Lung (tissue), 12 donors: Measurements from ENCODE around the gene BEND3. TPM values are rescaled to one million over a fixed set of nuclear protein-coding genes. Genes with fewer than 3 reads are reported as not detected.
A peak's percentile ranks its signal among the peaks of the same experiment; 100 is the strongest.

ENCODE experiments used
- ATAC-seq: fragments of 200-7000 bp; cut with Tn5 transposase; one replicate; pipeline ENCODE4 v1.9.1; 2020; ENCODE audit warnings: moderate number of reproducible peaks; ENCODE audit not compliant: insufficient read depth, low FRiP score
- DNase-seq, 3 donors: peaks; one replicate each; pipeline ENCODE4 v3.0.0-alpha.2; 2013 to 2017
- H3K27ac ChIP-seq, 2 donors: one replicate each; pipeline ENCODE4 v1.5.1; 2013; ENCODE audit warnings: mild to moderate bottlenecking in 2 of 2, moderate library complexity in 2 of 2, control low read depth in 1 of 2, inconsistent platforms in 1 of 2, low read depth in 1 of 2, low read length in 1 of 2
- H3K27me3 ChIP-seq, 3 donors: one replicate each; pipeline ENCODE4 v1.5.1; 2013; ENCODE audit warnings: low read length in 2 of 3; ENCODE audit not compliant: control insufficient read depth in 3 of 3, insufficient read depth in 3 of 3
- H3K36me3 ChIP-seq, 4 donors: one replicate each; pipeline ENCODE4 v1.5.1; 2013; ENCODE audit warnings: low read length in 4 of 4, mild to moderate bottlenecking in 1 of 4, moderate library complexity in 1 of 4; ENCODE audit not compliant: control insufficient read depth in 4 of 4, insufficient read depth in 4 of 4
- H3K4me1 ChIP-seq, 5 donors: one replicate each; pipeline ENCODE4 v1.5.1; 2013; ENCODE audit warnings: low read length in 5 of 5, mild to moderate bottlenecking in 2 of 5, moderate library complexity in 1 of 5; ENCODE audit not compliant: control insufficient read depth in 5 of 5, insufficient read depth in 5 of 5
- H3K4me3 ChIP-seq: one replicate; pipeline ENCODE4 v1.5.1; 2013; ENCODE audit warnings: mild to moderate bottlenecking, control low read depth, moderate library complexity
- H3K9ac ChIP-seq, 2 donors: one replicate each; pipeline ENCODE4 v1.5.1; 2013; ENCODE audit warnings: low read length in 2 of 2, control low read depth in 1 of 2; ENCODE audit not compliant: insufficient read depth in 1 of 2
- H3K9me3 ChIP-seq, 4 donors: one replicate each; pipeline ENCODE4 v1.5.1; 2013; ENCODE audit warnings: low read length in 3 of 4, mild to moderate bottlenecking in 1 of 4, moderate library complexity in 1 of 4; ENCODE audit not compliant: control insufficient read depth in 4 of 4, insufficient read depth in 3 of 4
- CTCF ChIP-seq: IDR thresholded peaks from 2 replicates; pipeline ENCODE4 v1.5.1; 2012; ENCODE audit warnings: mild to moderate bottlenecking; ENCODE audit errors: control extremely low read depth, extremely low read depth
- WGBS, 2 donors: extraction: QIAGEN DNeasy Blood & Tissue Kit; methylation state at CpG; one replicate each; pipeline ENCODE4 v1.1.7; 2013; 5-methylcytosine and 5-hydroxymethylcytosine counted together
- polyA plus RNA-seq, 2 donors: library from polyadenylated mRNA; stranded (reverse); fragments of 200-250 nt; gene quantifications; one replicate each; pipeline ENCODE4 v1.2.1, GENCODE V29; 2013
- total RNA-seq, 2 donors: library from RNA; depleted of rRNA in 1 of 2; stranded (reverse); fragments of >200 nt in 1 of 2; gene quantifications; one replicate each; pipeline ENCODE4 v1.2.1, GENCODE V29; 2014 to 2021
- donor health status: control.
- donor health status: control.
- donor health status: Bipolar disorder and iron deficiency.
- donor health status: healthy.
- donor health status: DM: yes; HTN: yes; CAD: no.

BEND3 gene
- total and polyA plus RNA-seq, 4 donors: 1.2 to 4.4 (median 2.5) TPM

DNA sequence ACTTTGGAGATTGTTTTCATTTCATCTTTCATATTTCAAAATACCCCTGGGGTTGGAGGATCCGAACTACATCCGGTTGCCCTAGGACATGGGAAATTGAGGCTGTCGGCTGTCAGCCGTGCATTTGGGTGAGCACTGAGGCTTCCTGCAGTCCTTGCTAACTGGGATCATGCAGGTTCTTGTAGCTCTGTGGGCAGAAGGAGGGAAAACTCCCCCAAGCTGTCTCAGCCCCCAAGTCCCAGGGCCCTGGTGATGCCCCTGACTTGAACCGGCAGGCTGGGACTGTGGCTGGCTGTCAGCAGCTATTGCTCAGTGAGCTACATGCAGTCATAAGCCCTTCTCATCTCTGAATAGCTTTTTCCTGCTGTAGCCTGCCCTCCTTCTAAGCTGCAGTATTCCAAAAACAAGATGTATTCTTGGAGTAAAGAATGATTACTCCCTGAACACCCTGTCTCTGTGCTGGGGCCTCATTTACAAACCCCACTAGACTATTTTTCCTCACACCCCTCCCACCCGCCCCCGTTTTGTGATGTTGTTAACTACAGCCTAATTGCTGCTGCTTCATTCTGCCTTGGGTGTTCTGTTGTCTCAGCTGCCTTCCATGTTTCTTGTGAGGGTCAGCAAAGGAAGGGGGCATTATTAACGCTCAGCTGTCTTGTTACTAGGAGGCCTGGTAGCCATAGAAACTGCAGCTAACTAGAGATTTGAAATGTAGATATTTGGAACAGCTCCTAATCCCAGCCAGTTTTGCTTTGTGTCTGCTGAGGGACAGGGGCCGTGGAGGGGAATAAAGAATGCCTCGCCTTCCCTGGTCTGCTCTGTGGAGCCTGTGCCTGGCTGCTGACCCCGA lies 69.3 kb downstream of the BEND3 start:
- 77 to 84% methylated on average over 11 of the region's 11 CpGs for WGBS, 2 donors
- Histone ChIP-seq H3K4me3 (no peak overlapping the region), H3K4me1 (peaks cover 0 to 7% (median 0%) of the 10 kb centered on the region in 5 donors), H3K9ac (peak overlapping the region in 1 of 2 donors; percentile 61), H3K27ac (no peak overlapping the region), H3K9me3 (no peaks in the 10 kb centered on the region), H3K36me3 (peaks cover 7 to 19% (median 10%) of the 10 kb centered on the region in 4 donors), H3K27me3 (no peaks in the 10 kb centered on the region)
- no peak for TF ChIP-seq CTCF
- ATAC-seq (no peak), DNase-seq (peak; percentile 46 to 90 (median 82))

DNA sequence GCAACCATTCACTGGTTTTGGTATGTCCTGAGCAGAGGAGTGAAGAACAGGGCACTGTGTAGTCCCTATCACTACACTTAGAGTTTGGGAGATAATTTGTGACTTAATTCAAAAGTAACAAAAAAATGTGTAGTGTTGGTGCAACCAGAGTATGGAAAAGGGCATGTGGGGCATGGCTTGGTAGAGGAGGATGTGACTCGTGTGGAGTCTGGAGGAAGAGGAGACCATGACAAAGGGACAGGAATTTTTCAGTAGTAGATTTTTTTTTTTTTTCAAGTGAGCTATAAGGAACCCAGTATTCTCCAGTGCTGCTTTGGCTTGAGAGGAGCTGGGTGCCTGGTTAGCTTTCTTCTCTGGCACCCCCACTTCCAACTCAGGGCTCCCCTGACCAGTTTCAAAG lies 82.2 kb downstream of the BEND3 start:
- TF ChIP-seq CTCF: no peak
- DNase-seq: no peak
- H3K27ac ChIP-seq: no peak overlapping the region

GRCh38 chr6:107032051-107032450 lies 83.3 kb downstream of the BEND3 start:
- WGBS, 2 donors: 80 to 88% methylated on average over 2 of the region's 2 CpGs
- no peak overlapping the region for H3K4me3 ChIP-seq

More for the DNA sequence above, 82.2 kb downstream of the BEND3 start:
- WGBS, 2 donors: 77 to 95% methylated on average over 1 of the region's 1 CpG
- Histone ChIP-seq H3K9me3 (no peaks in the 10 kb centered on the region), H3K4me1 (peaks cover 0 to 11% (median 2%) of the 10 kb centered on the region in 5 donors), H3K4me3 (no peak overlapping the region), H3K36me3 (peaks cover 0 to 4% (median 1%) of the 10 kb centered on the region in 4 donors), H3K27me3 (no peaks in the 10 kb centered on the region), H3K9ac (no peak overlapping the region)
- ATAC-seq: no peak

More at GRCh38 chr6:107032051-107032450, 83.3 kb downstream of the BEND3 start:
- Histone ChIP-seq H3K36me3 (peaks cover 0 to 4% (median 1%) of the 10 kb centered on the region in 4 donors), H3K27ac (no peak overlapping the region), H3K4me1 (peaks cover 0 to 11% (median 2%) of the 10 kb centered on the region in 5 donors), H3K9me3 (no peaks in the 10 kb centered on the region), H3K9ac (no peak overlapping the region), H3K27me3 (no peaks in the 10 kb centered on the region)
- no peak for ATAC-seq
- DNase-seq: no peak
- TF ChIP-seq CTCF: no peak
